GM12891 (cell line): ENCODE measurements around the gene LIG3.

Experiments
- POLR2AphosphoS5 ChIP-seq: IDR thresholded peaks from 2 replicates; pipeline ENCODE4 v1.6.1; 2011; ENCODE audit warnings: low read depth, low read length, control low read depth
- POU2F2 ChIP-seq: IDR thresholded peaks from 2 replicates; pipeline ENCODE4 v1.6.1; 2011; ENCODE audit warnings: low read depth, mild to moderate bottlenecking, control low read depth, low read length, moderate library complexity

- TF ChIP-seq POLR2AphosphoS5 (no peak), POU2F2 (no peak)
These were observed 1.2 kb upstream of the LIG3 start for GRCh38 chr17:34979153-34979552.
